ENCODE measurements around the gene MAP4K2. TPM values are rescaled to one million over a fixed set of nuclear protein-coding genes. Genes with fewer than 3 reads are reported as not detected.

MAP4K2 gene
- total and polyA plus RNA-seq, 2 donors = 23.9 to 37.6 TPM

DNA sequence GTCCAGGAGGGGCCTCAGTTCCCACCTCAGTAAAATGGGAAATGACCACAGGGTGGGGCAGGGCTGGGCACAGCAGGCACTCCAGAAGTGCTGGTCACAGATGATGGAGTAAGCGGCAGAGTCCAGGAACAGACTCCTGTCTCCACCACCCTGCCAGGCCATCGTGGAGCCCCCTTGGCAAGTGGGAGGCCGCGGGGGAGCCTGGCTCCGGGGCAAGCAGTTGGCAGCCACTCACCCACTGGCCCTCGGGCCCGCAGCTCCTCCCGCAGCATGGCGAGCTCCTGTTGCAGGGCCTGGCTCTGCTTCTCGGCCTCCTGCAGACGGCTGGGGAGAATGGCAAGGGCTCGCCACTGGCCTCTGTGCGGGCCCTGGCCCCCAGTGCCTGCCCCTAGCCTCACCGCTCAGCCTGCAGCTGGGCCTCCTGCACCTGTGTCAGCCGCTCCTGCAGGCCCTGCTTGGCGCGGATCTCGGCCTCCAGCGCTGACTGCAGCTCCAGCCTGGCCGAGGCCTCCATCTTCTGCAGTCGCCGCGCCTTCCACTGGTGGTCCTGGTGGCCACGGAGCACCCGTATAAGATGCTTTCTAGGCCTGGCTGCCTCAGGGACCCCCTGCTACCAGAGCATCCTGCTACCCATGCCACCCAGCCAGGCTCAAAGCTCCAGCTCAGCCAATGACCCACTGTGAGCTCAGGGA lies 31.2 kb upstream of the MAP4K2 start:
- no peak overlapping the region for H3K4me3 ChIP-seq (ENCODE audit: low read length in 2 of 2)
- H3K27ac ChIP-seq (ENCODE audit: low read depth in 1 of 2, low read length in 1 of 2) = no peak overlapping the region
- no peaks in the 10 kb centered on the region for H3K4me1 ChIP-seq (ENCODE audit: control insufficient read depth in 2 of 2, insufficient read depth in 2 of 2, low read length in 2 of 2)
- 96% methylated on average over 25 of the region's 25 CpGs for WGBS
- H3K27me3 ChIP-seq (ENCODE audit: control insufficient read depth in 2 of 2, insufficient read depth in 1 of 2, low read length in 1 of 2) = no peaks in the 10 kb centered on the region
- peaks cover 6 to 20% of the 10 kb centered on the region in 2 donors for H3K36me3 ChIP-seq (ENCODE audit: control insufficient read depth in 2 of 2, insufficient read depth in 2 of 2, low read length in 1 of 2)
- no peak for DNase-seq (ENCODE audit: low read depth in 6 of 9, low spot score in 9 of 9)
- no peaks in the 10 kb centered on the region for H3K9me3 ChIP-seq (ENCODE audit: control insufficient read depth in 2 of 2, insufficient read depth in 1 of 2, low read length in 1 of 2)

DNA sequence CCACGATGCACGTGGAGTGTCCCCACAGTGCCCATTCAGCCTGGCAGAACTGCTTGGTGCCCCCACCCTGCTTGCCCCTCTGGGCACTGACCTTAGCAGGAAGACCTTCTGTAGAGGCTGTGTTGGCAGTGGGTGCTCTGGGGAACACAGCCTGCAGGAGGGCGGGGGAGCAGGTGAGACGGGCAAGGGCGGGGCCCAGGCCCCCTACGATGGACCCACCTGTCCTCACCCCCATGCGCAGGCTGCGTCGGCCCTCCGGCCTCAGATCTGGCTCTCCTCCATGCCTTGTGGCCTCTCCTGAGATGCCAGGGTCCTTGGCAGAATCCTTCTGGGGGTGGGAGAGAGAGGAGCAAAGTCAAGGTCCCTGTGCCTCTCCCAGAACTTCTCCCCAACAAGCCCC lies 30.5 kb upstream of the MAP4K2 start:
- Histone ChIP-seq H3K36me3 (ENCODE audit: control insufficient read depth in 2 of 2, insufficient read depth in 2 of 2, low read length in 1 of 2) (peaks cover 6 to 16% of the 10 kb centered on the region in 2 donors), H3K4me3 (ENCODE audit: low read length in 2 of 2) (no peak overlapping the region), H3K27ac (ENCODE audit: low read depth in 1 of 2, low read length in 1 of 2) (no peak overlapping the region), H3K4me1 (ENCODE audit: control insufficient read depth in 2 of 2, insufficient read depth in 2 of 2, low read length in 2 of 2) (no peaks in the 10 kb centered on the region), H3K27me3 (ENCODE audit: control insufficient read depth in 2 of 2, insufficient read depth in 1 of 2, low read length in 1 of 2) (no peaks in the 10 kb centered on the region), H3K9me3 (ENCODE audit: control insufficient read depth in 2 of 2, insufficient read depth in 1 of 2, low read length in 1 of 2) (no peaks in the 10 kb centered on the region)
- WGBS = 98% methylated on average over 10 of the region's 10 CpGs
- no peak for DNase-seq (ENCODE audit: low read depth in 6 of 9, low spot score in 9 of 9)

- Histone ChIP-seq H3K4me1 (ENCODE audit: control insufficient read depth in 2 of 2, insufficient read depth in 2 of 2, low read length in 2 of 2) (no peaks in the 10 kb centered on the region), H3K4me3 (ENCODE audit: low read length in 2 of 2) (no peak overlapping the region), H3K27ac (ENCODE audit: low read depth in 1 of 2, low read length in 1 of 2) (no peak overlapping the region), H3K9me3 (ENCODE audit: control insufficient read depth in 2 of 2, insufficient read depth in 1 of 2, low read length in 1 of 2) (no peaks in the 10 kb centered on the region), H3K36me3 (ENCODE audit: control insufficient read depth in 2 of 2, insufficient read depth in 2 of 2, low read length in 1 of 2) (peaks cover 6 to 16% of the 10 kb centered on the region in 2 donors), H3K27me3 (ENCODE audit: control insufficient read depth in 2 of 2, insufficient read depth in 1 of 2, low read length in 1 of 2) (no peaks in the 10 kb centered on the region)
- 97% methylated on average over 12 of the region's 12 CpGs for WGBS
- no peak for DNase-seq (ENCODE audit: low read depth in 6 of 9, low spot score in 9 of 9)
Observed at GRCh38 chr11:64833198-64833502, 30.1 kb upstream of the MAP4K2 start.

DNA sequence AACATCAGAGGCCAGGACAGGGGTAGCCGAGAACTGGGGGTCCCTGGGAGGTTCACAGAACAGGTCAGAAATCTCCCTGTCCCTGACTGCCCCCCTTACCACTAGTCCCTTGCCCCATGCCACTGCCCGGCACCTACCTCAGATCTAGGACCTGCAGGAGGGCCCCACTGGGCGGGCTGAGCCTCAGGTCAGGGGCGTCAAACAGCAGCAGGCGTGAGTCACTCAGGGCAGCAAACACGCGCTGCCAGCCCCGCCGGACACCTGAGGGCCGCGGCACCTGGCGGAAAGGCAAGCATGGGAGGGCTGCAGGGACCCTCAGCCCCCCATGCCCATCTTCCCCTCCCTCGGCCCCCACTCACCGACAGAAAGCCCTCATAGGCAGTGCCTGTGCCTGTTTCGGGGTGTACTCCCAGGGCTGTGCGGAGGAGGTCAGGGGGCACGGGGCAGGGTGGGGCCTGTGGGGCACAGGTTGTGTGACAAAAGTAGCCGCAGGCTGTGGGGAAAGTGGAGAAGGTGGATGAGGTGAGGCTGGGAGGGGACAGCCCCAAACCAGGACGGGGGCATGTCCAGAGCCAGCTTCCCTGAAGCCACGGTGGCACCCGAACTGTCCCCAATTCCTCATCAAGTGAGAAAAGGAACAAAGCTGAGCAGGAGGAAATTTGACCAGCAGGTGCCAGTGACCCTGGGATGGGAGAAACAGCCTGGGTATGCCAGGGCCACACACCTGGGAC lies 29.6 kb upstream of the MAP4K2 start:
- no peaks in the 10 kb centered on the region for H3K9me3 ChIP-seq (ENCODE audit: control insufficient read depth in 2 of 2, insufficient read depth in 1 of 2, low read length in 1 of 2)
- H3K4me3 ChIP-seq (ENCODE audit: low read length in 2 of 2) = no peak overlapping the region
- H3K36me3 ChIP-seq (ENCODE audit: control insufficient read depth in 2 of 2, insufficient read depth in 2 of 2, low read length in 1 of 2) = peaks cover 6 to 16% of the 10 kb centered on the region in 2 donors
- no peaks in the 10 kb centered on the region for H3K27me3 ChIP-seq (ENCODE audit: control insufficient read depth in 2 of 2, insufficient read depth in 1 of 2, low read length in 1 of 2)
- H3K4me1 ChIP-seq (ENCODE audit: control insufficient read depth in 2 of 2, insufficient read depth in 2 of 2, low read length in 2 of 2) = no peaks in the 10 kb centered on the region
- no peak for DNase-seq (ENCODE audit: low read depth in 6 of 9, low spot score in 9 of 9)
- WGBS = 97% methylated on average over 21 of the region's 21 CpGs
- no peak overlapping the region for H3K27ac ChIP-seq (ENCODE audit: low read depth in 1 of 2, low read length in 1 of 2)

- no peak for DNase-seq (ENCODE audit: low read depth in 6 of 9, low spot score in 9 of 9)
Observed at GRCh38 chr11:64831411-64831891, 28.4 kb upstream of the MAP4K2 start.

DNA sequence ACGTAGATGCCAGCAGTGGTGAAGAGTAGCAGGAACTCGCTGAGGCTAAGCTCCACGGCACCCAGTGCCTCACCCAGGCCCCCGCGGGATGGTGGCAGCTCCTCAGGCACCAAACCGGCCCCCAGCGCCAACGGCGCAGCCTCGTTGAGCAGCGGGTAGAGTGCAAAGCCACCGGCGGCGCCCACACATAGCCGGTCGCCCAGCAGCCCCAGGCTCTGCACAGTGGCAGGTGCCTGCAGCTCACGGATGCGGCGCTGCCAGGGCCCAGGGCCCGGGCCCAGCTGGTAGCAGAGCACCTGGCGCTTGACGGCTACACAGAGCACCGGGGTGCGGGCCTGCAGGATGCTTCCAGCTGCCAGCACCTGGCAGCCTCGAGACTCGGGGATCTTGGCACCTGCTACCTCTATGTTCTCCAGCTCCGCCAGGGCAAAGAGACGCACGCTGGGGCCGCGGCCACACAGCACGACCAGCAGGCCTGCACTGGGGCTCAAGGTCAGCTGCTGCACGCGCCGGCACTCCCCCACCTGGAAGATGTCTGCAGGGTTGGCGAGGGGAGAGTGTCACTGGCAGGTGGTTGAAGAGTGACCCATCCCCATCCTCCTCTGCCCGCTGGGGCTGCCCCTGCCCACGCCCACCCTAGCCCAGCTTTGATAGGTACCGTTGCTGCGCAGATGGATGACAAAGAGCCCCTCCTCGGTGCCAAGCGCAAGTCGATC lies 26.7 kb upstream of the MAP4K2 start:
- Histone ChIP-seq H3K27me3 (ENCODE audit: control insufficient read depth in 2 of 2, insufficient read depth in 1 of 2, low read length in 1 of 2) (no peaks in the 10 kb centered on the region), H3K36me3 (ENCODE audit: control insufficient read depth in 2 of 2, insufficient read depth in 2 of 2, low read length in 1 of 2) (peaks cover 0 to 16% of the 10 kb centered on the region in 2 donors), H3K27ac (ENCODE audit: low read depth in 1 of 2, low read length in 1 of 2) (no peak overlapping the region), H3K4me3 (ENCODE audit: low read length in 2 of 2) (no peak overlapping the region), H3K4me1 (ENCODE audit: control insufficient read depth in 2 of 2, insufficient read depth in 2 of 2, low read length in 2 of 2) (no peaks in the 10 kb centered on the region), H3K9me3 (ENCODE audit: control insufficient read depth in 2 of 2, insufficient read depth in 1 of 2, low read length in 1 of 2) (no peaks in the 10 kb centered on the region)
- WGBS = 97% methylated on average over 43 of the region's 43 CpGs
- DNase-seq (ENCODE audit: low read depth in 6 of 9, low spot score in 9 of 9) = no peak

More at GRCh38 chr11:64831411-64831891, 28.4 kb upstream of the MAP4K2 start:
- H3K36me3 ChIP-seq (ENCODE audit: control insufficient read depth in 2 of 2, insufficient read depth in 2 of 2, low read length in 1 of 2) = peaks cover 6 to 16% of the 10 kb centered on the region in 2 donors
- WGBS = 93% methylated on average over 24 of the region's 24 CpGs
- no peaks in the 10 kb centered on the region for H3K9me3 ChIP-seq (ENCODE audit: control insufficient read depth in 2 of 2, insufficient read depth in 1 of 2, low read length in 1 of 2)
- H3K4me3 ChIP-seq (ENCODE audit: low read length in 2 of 2) = no peak overlapping the region
- H3K27me3 ChIP-seq (ENCODE audit: control insufficient read depth in 2 of 2, insufficient read depth in 1 of 2, low read length in 1 of 2) = no peaks in the 10 kb centered on the region
- H3K4me1 ChIP-seq (ENCODE audit: control insufficient read depth in 2 of 2, insufficient read depth in 2 of 2, low read length in 2 of 2) = no peaks in the 10 kb centered on the region
- H3K27ac ChIP-seq (ENCODE audit: low read depth in 1 of 2, low read length in 1 of 2) = no peak overlapping the region

DNA sequence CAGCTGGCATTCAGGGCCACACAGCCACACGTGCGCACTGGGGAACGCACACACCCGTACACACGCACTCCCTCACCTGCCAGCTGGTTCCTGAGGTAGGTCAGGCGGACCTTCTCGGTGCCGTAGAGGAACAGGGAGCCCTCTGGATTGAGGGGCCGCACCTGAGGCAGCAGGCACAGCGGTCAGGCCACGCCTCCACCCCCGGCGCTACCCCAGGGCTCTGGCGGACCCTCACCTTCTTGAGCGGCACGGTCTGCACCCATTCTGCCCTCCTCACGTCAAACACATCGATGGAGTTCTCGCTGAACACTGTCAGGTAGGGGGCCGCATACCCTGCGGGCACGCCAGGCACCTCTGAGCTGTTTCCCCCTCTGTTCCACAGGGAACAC lies 24.4 kb upstream of the MAP4K2 start:
- no peaks in the 10 kb centered on the region for H3K4me1 ChIP-seq (ENCODE audit: control insufficient read depth in 2 of 2, insufficient read depth in 2 of 2, low read length in 2 of 2)
- no peaks in the 10 kb centered on the region for H3K9me3 ChIP-seq (ENCODE audit: control insufficient read depth in 2 of 2, insufficient read depth in 1 of 2, low read length in 1 of 2)
- no peak overlapping the region for H3K4me3 ChIP-seq (ENCODE audit: low read length in 2 of 2)
- H3K27ac ChIP-seq (ENCODE audit: low read depth in 1 of 2, low read length in 1 of 2) = no peak overlapping the region
- H3K36me3 ChIP-seq (ENCODE audit: control insufficient read depth in 2 of 2, insufficient read depth in 2 of 2, low read length in 1 of 2) = peaks cover 0 to 5% of the 10 kb centered on the region in 2 donors
- H3K27me3 ChIP-seq (ENCODE audit: control insufficient read depth in 2 of 2, insufficient read depth in 1 of 2, low read length in 1 of 2) = no peaks in the 10 kb centered on the region
- no peak for DNase-seq (ENCODE audit: low read depth in 6 of 9, low spot score in 9 of 9)
- WGBS = 98% methylated on average over 22 of the region's 22 CpGs

DNA sequence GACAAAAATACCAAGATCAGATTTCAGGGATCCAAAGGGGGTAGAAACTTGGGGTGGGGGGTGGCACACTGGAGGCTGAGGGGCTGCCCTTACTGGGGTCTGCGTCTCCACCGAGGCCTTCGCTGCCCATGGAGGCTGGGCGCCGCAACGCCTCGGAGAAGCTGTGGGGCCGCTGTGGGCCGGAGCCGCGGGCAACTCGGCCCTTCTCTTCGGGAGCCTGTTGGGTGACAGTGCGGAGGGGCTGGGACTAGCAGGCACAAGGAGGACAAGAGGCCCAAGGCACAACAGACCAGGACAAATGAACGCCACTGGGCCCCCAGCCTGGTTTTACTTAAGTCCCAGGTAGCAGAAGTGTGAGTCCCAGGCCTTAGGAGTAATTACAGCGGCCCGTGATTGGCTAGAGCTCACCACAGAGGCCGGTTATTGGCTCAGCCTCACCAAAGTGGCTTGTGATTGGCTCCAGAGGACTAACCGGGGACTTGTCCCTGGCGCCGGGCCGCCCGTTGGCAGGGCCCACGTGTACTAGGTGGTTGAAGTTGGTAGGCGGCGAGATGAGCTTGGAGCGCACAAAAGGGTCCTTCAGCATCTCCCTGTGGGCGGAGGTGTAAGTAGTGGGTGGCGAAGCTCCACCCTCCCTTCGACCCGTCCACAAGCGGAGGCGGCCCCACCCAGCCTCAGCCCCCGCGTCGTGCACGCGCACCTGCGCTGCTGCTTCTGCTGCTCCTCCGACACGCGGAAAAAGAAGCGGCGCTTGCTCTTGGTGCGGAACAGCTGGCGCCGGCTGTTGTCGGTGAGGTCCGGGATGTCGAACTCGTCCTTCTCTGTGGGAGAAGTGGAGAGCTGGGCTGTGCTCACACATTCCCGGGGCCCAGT lies 23.8 kb upstream of the MAP4K2 start:
- Histone ChIP-seq H3K27me3 (ENCODE audit: control insufficient read depth in 2 of 2, insufficient read depth in 1 of 2, low read length in 1 of 2) (no peaks in the 10 kb centered on the region), H3K27ac (ENCODE audit: low read depth in 1 of 2, low read length in 1 of 2) (no peak overlapping the region), H3K4me3 (ENCODE audit: low read length in 2 of 2) (no peak overlapping the region), H3K36me3 (ENCODE audit: control insufficient read depth in 2 of 2, insufficient read depth in 2 of 2, low read length in 1 of 2) (no peaks in the 10 kb centered on the region), H3K9me3 (ENCODE audit: control insufficient read depth in 2 of 2, insufficient read depth in 1 of 2, low read length in 1 of 2) (no peaks in the 10 kb centered on the region), H3K4me1 (ENCODE audit: control insufficient read depth in 2 of 2, insufficient read depth in 2 of 2, low read length in 2 of 2) (no peaks in the 10 kb centered on the region)
- DNase-seq (ENCODE audit: low read depth in 6 of 9, low spot score in 9 of 9) = no peak
- WGBS = 98% methylated on average over 52 of the region's 52 CpGs
